ENCODE results near the gene PLET1. TPM values are rescaled to one million over a fixed set of nuclear protein-coding genes. Genes with fewer than 3 reads are reported as not detected.
A peak's percentile ranks its signal among the peaks of the same experiment; 100 is the strongest.

PLET1 gene
- total and polyA plus RNA-seq, 9 of the 15 experiments (the other 6 are each of a cell fraction or from before 2014, with no cell fraction given) = not detected

GRCh38 chr11:112226062-112226830, 34.4 kb downstream of the PLET1 start, which contains the start of gene PTS (continued):
- TF ChIP-seq TBL1XR1 (IDR thresholded peaks at IDR 0.05; ENCODE audit: low read length in 2 of 2) (0 out of 4 replicates have a peak, but pooled peaks of 1 of the 2 experiments have one; percentile 8), GATA2 (CRISPR knock-in tag; IDR thresholded peaks at IDR 0.05) (no peak), TEAD4 (IDR thresholded peaks at IDR 0.05; ENCODE audit: low read length) (no peak), TEAD4 (CRISPR knock-in tag; IDR thresholded peaks at IDR 0.05; ENCODE audit: borderline replicate concordance) (no peak), PCBP1 (IDR thresholded peaks at IDR 0.05; ENCODE audit: low read depth, low read length, poor library complexity, severe bottlenecking) (no peak), KDM1A (IDR thresholded peaks at IDR 0.05) (peak; percentile 30 to 38; a peak in 2 of 4 replicates), CTCF (IDR thresholded peaks at IDR 0.05 in 2 of 3, conservative IDR thresholded peaks at IDR 0.05 in 1 of 3; ENCODE audit: insufficient read depth in 2 of 3, low read depth in 1 of 3, low read length in 3 of 3) (no peak), MIER1 (IDR thresholded peaks at IDR 0.05; ENCODE audit: low read depth) (no peak), ZNF766 (CRISPR knock-in tag; conservative IDR thresholded peaks at IDR 0.05) (no peak), IFI16 (CRISPR knock-in tag; IDR thresholded peaks at IDR 0.05) (no peak), BRCA1 (IDR thresholded peaks at IDR 0.05) (no peak), BRCA1 (CRISPR knock-in tag; IDR thresholded peaks at IDR 0.05) (no peak), NEUROD1 (IDR thresholded peaks at IDR 0.05; ENCODE audit: borderline replicate concordance, low read depth, low read length, partially characterized antibody) (no peak), ZNF644 (tag; IDR thresholded peaks at IDR 0.05; ENCODE audit: low read depth) (no peak), TFAP4 (CRISPR knock-in tag; IDR thresholded peaks at IDR 0.05; ENCODE audit: borderline replicate concordance) (peak; percentile 25; the same call in 1 of the 2 replicates), NKRF (IDR thresholded peaks at IDR 0.05; ENCODE audit: borderline replicate concordance) (no peak)
- TF ChIP-seq, protein P1, sequence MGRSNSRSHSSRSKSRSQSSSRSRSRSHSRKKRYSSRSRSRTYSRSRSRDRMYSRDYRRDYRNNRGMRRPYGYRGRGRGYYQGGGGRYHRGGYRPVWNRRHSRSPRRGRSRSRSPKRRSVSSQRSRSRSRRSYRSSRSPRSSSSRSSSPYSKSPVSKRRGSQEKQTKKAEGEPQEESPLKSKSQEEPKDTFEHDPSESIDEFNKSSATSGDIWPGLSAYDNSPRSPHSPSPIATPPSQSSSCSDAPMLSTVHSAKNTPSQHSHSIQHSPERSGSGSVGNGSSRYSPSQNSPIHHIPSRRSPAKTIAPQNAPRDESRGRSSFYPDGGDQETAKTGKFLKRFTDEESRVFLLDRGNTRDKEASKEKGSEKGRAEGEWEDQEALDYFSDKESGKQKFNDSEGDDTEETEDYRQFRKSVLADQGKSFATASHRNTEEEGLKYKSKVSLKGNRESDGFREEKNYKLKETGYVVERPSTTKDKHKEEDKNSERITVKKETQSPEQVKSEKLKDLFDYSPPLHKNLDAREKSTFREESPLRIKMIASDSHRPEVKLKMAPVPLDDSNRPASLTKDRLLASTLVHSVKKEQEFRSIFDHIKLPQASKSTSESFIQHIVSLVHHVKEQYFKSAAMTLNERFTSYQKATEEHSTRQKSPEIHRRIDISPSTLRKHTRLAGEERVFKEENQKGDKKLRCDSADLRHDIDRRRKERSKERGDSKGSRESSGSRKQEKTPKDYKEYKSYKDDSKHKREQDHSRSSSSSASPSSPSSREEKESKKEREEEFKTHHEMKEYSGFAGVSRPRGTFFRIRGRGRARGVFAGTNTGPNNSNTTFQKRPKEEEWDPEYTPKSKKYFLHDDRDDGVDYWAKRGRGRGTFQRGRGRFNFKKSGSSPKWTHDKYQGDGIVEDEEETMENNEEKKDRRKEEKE (IDR thresholded peaks at IDR 0.05; ENCODE audit: borderline replicate concordance in 1 of 2, control insufficient read depth in 1 of 2, low read depth in 2 of 2, low read length in 1 of 2) = no peak
